H9 (cell line): ENCODE results near the gene DOCK10. TPM values are rescaled to one million over a fixed set of nuclear protein-coding genes. Genes with fewer than 3 reads are reported as not detected.

Source experiments
- DNase-seq: peaks from one replicate; pipeline ENCODE4 v3.0.0-alpha.2; 2017
- H2AFZ ChIP-seq: one replicate; pipeline ENCODE4 v1.6.1; 2013; ENCODE audit warnings: mild to moderate bottlenecking, low read length, control low read depth, moderate library complexity
- H2AK5ac ChIP-seq: 2 replicates; pipeline ENCODE4 v1.6.1; 2013; ENCODE audit warnings: low read length, control low read depth, mixed read lengths; ENCODE audit not compliant: insufficient read length
- H2BK120ac ChIP-seq: one replicate; pipeline ENCODE4 v1.6.1; 2013; ENCODE audit warnings: low read depth, mild to moderate bottlenecking, low read length, control low read depth, inconsistent platforms; ENCODE audit not compliant: poor library complexity, severe bottlenecking
- H2BK12ac ChIP-seq: 2 replicates; pipeline ENCODE4 v1.6.1; 2013; ENCODE audit warnings: low read length, control low read depth, mixed read lengths, low read depth; ENCODE audit not compliant: insufficient read length
- H2BK15ac ChIP-seq: 2 replicates; pipeline ENCODE4 v1.6.1; 2013; ENCODE audit warnings: low read depth, low read length, control low read depth
- H2BK20ac ChIP-seq: one replicate; pipeline ENCODE4 v1.6.1; 2013; ENCODE audit warnings: low read depth, mild to moderate bottlenecking, low read length, control low read depth, inconsistent platforms; ENCODE audit not compliant: poor library complexity, severe bottlenecking
- H2BK5ac ChIP-seq: 2 replicates; pipeline ENCODE4 v1.6.1; 2013; ENCODE audit warnings: low read length, control low read depth, mixed read lengths; ENCODE audit not compliant: insufficient read length
- H3K14ac ChIP-seq: 2 replicates; pipeline ENCODE4 v1.6.1; 2013; ENCODE audit warnings: low read length, control low read depth; ENCODE audit not compliant: insufficient read depth
- H3K18ac ChIP-seq: 2 replicates; pipeline ENCODE4 v1.6.1; 2013; ENCODE audit warnings: low read depth, mild to moderate bottlenecking, mixed read lengths, low read length, control low read depth; ENCODE audit not compliant: insufficient read length
- H3K23ac ChIP-seq: 2 replicates; pipeline ENCODE4 v1.6.1; 2013; ENCODE audit warnings: low read length, control low read depth, mixed read lengths, low read depth; ENCODE audit not compliant: insufficient read length
- H3K23me2 ChIP-seq: 2 replicates; pipeline ENCODE4 v1.6.1; 2013; ENCODE audit warnings: low read depth, mild to moderate bottlenecking, mixed read lengths, low read length, control low read depth; ENCODE audit not compliant: insufficient read length, poor library complexity, severe bottlenecking
- H3K27ac ChIP-seq: 2 replicates; pipeline ENCODE4 v1.5.1; 2013; ENCODE audit warnings: low read length, control low read depth, mixed read lengths, low read depth; ENCODE audit not compliant: insufficient read length
- H3K27me3 ChIP-seq: 2 replicates; pipeline ENCODE4 v1.6.1; 2013; ENCODE audit warnings: low read length, control low read depth, inconsistent platforms; ENCODE audit not compliant: insufficient read depth
- H3K4ac ChIP-seq: 2 replicates; pipeline ENCODE4 v1.6.1; 2013; ENCODE audit warnings: low read depth, mild to moderate bottlenecking, control low read depth, inconsistent platforms, low read length, moderate library complexity
- H3K4me1 ChIP-seq: 2 replicates; pipeline ENCODE4 v1.6.1; 2013; ENCODE audit warnings: low read length, control low read depth, inconsistent platforms; ENCODE audit not compliant: insufficient read depth
- H3K4me2 ChIP-seq: 2 replicates; pipeline ENCODE4 v1.6.1; 2013; ENCODE audit warnings: low read length, control low read depth, mixed read lengths; ENCODE audit not compliant: insufficient read length, insufficient read depth
- H3K56ac ChIP-seq: 2 replicates; pipeline ENCODE4 v1.6.1; 2013; ENCODE audit warnings: low read depth, mild to moderate bottlenecking, mixed read lengths, low read length, control low read depth; ENCODE audit not compliant: insufficient read length
- H3K79me1 ChIP-seq: 2 replicates; pipeline ENCODE4 v1.6.1; 2013; ENCODE audit warnings: low read depth, mild to moderate bottlenecking, moderate library complexity, low read length, control low read depth, inconsistent platforms; ENCODE audit not compliant: insufficient read depth, poor library complexity, severe bottlenecking
- H3K79me2 ChIP-seq: 2 replicates; pipeline ENCODE4 v1.6.1; 2013; ENCODE audit warnings: low read length, control low read depth, inconsistent platforms; ENCODE audit not compliant: insufficient read depth
- H3K9ac ChIP-seq: 2 replicates; pipeline ENCODE4 v1.6.1; 2013; ENCODE audit warnings: low read length, control low read depth, mixed read lengths; ENCODE audit not compliant: insufficient read length; ENCODE audit errors: extremely low read depth
- H3K9me3 ChIP-seq: one replicate; pipeline ENCODE4 v1.6.1; 2013; ENCODE audit warnings: low read depth, low read length, inconsistent platforms; ENCODE audit not compliant: control insufficient read depth
- H3T11ph ChIP-seq: one replicate; pipeline ENCODE4 v1.6.1; 2013; ENCODE audit warnings: mild to moderate bottlenecking, low read length, control low read depth, inconsistent platforms
- H4K20me1 ChIP-seq: one replicate; pipeline ENCODE4 v1.6.1; 2013; ENCODE audit not compliant: control insufficient read depth, insufficient read length, insufficient read depth
- H4K5ac ChIP-seq: 2 replicates; pipeline ENCODE4 v1.6.1; 2013; ENCODE audit warnings: low read depth, mild to moderate bottlenecking, mixed read lengths, low read length, control low read depth; ENCODE audit not compliant: insufficient read length
- H4K8ac ChIP-seq: replicated peaks from 2 replicates; pipeline ENCODE4 v1.6.1; 2013; ENCODE audit warnings: low read length, control low read depth, mixed read lengths, low read depth; ENCODE audit not compliant: insufficient read length
- H4K91ac ChIP-seq: 2 replicates; pipeline ENCODE4 v1.6.1; 2013; ENCODE audit warnings: low read depth, mild to moderate bottlenecking, moderate library complexity, mixed read lengths, low read length, control low read depth; ENCODE audit not compliant: insufficient read length
- H3K27ac Mint-ChIP-seq, 3 experiments: 2 replicates in 2 of 3; 3 replicates in 1 of 3; pipeline ENCODE4 v1.8.0; 2020 to 2021; ENCODE audit warnings: mixed read lengths in 3 of 3, mild to moderate bottlenecking in 1 of 3, moderate library complexity in 1 of 3
- H3K27me3 Mint-ChIP-seq: 2 replicates; pipeline ENCODE4 v1.8.0; 2021; ENCODE audit warnings: low read depth, mild to moderate bottlenecking, moderate library complexity, mixed read lengths
- H3K36me3 Mint-ChIP-seq, 3 experiments: 2 replicates in 2 of 3; 3 replicates in 1 of 3; pipeline ENCODE4 v1.8.0; 2020 to 2021; ENCODE audit warnings: low read depth in 3 of 3, mixed read lengths in 3 of 3; ENCODE audit not compliant: insufficient read depth in 1 of 3
- H3K4me1 Mint-ChIP-seq, 2 experiments: 2 replicates each; pipeline ENCODE4 v1.8.0; 2020; ENCODE audit warnings: mixed read lengths in 2 of 2
- H3K4me3 Mint-ChIP-seq, 2 experiments: 2 replicates in 1 of 2; 3 replicates in 1 of 2; pipeline ENCODE4 v1.8.0; 2020 to 2021; ENCODE audit warnings: mild to moderate bottlenecking in 2 of 2, mixed read lengths in 2 of 2, moderate library complexity in 1 of 2
- H3K9me3 Mint-ChIP-seq, 2 experiments: 2 replicates in 1 of 2; 3 replicates in 1 of 2; pipeline ENCODE4 v1.8.0; 2020; ENCODE audit warnings: mild to moderate bottlenecking in 2 of 2, mixed read lengths in 2 of 2, moderate library complexity in 1 of 2
- WGBS: extraction: QIAGEN DNeasy Blood & Tissue Kit; methylation state at CpG from one replicate; pipeline ENCODE4 v1.1.7; 2013; ENCODE audit warnings: missing lambda C conversion rate, low lambda C conversion rate, mixed read lengths; ENCODE audit not compliant: insufficient read length; ENCODE audit errors: extremely low coverage; 5-methylcytosine and 5-hydroxymethylcytosine counted together
- total RNA-seq: library from RNA; stranded (reverse); gene quantifications from 2 replicates; pipeline ENCODE4 v1.2.1, GENCODE V29; 2021
- TF ChIP-seq, protein P1 (sequence below): fragments of 200-600 bp; sonication (generic); conservative IDR thresholded peaks from 3 replicates; pipeline ENCODE4 v1.8.0; 2021; ENCODE audit warnings: antibody characterized with exemption, mild to moderate bottlenecking

DOCK10 gene
- total RNA-seq, 1 experiment from 2014 or later, result 0.79 TPM

DNA sequence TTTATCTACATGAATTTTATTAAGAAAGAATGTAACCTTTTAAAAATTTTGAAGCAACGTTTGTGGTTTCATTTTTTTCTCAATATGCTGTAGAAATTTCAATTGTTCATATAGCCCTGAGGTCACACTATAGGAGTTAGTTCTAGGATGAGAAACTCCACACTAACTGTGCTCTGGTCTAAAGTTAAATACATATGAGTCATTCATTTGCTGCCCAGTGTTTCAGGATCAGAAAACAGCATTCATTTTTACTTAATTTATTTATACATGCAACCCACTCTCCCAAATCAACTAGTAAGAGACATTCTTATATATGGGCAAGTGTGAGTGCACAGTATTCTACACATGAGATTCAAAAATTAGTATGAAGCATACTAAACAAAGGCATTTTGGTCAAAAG, 137.9 kb downstream of the DOCK10 start:
- Mint-ChIP-seq H3K36me3 (no peaks in the 10 kb centered on the region; a peak in 1 of 7 replicates), H3K4me3 (no peak overlapping the region), H3K27ac (no peak overlapping the region), H3K4me1 (peaks cover 0 to 7% of the 10 kb centered on the region in 2 experiments; a peak in 2 of 4 replicates), H3K9me3 (no peaks in the 10 kb centered on the region), H3K27me3 (no peaks in the 10 kb centered on the region)
- TF ChIP-seq, protein P1, sequence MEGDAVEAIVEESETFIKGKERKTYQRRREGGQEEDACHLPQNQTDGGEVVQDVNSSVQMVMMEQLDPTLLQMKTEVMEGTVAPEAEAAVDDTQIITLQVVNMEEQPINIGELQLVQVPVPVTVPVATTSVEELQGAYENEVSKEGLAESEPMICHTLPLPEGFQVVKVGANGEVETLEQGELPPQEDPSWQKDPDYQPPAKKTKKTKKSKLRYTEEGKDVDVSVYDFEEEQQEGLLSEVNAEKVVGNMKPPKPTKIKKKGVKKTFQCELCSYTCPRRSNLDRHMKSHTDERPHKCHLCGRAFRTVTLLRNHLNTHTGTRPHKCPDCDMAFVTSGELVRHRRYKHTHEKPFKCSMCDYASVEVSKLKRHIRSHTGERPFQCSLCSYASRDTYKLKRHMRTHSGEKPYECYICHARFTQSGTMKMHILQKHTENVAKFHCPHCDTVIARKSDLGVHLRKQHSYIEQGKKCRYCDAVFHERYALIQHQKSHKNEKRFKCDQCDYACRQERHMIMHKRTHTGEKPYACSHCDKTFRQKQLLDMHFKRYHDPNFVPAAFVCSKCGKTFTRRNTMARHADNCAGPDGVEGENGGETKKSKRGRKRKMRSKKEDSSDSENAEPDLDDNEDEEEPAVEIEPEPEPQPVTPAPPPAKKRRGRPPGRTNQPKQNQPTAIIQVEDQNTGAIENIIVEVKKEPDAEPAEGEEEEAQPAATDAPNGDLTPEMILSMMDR, result no peak
- H3K9me3 ChIP-seq, result no peaks in the 10 kb centered on the region
- H3K27ac ChIP-seq, result no peak overlapping the region
- H3K56ac ChIP-seq, result no peak overlapping the region
- H3K79me2 ChIP-seq, result no peaks in the 10 kb centered on the region
- no peak overlapping the region for H3K23ac ChIP-seq
- no peak overlapping the region for H3K4ac ChIP-seq
- H3K23me2 ChIP-seq, result no peaks in the 10 kb centered on the region
- no peak overlapping the region for H3K4me2 ChIP-seq
- H3T11ph ChIP-seq, result no peak overlapping the region
- no peak overlapping the region for H4K5ac ChIP-seq
- H3K18ac ChIP-seq, result no peak overlapping the region
- no peak overlapping the region for H2BK120ac ChIP-seq
- H2BK5ac ChIP-seq, result no peak overlapping the region
- no peak overlapping the region for H4K8ac ChIP-seq
- no peak overlapping the region for H4K91ac ChIP-seq
- H2BK12ac ChIP-seq, result no peak overlapping the region
- WGBS, result no CpG with 5 or more reads among the region's 1 CpG
- H3K14ac ChIP-seq, result no peak overlapping the region
- no peak overlapping the region for H2AK5ac ChIP-seq
- DNase-seq, result no peak
- no peaks in the 10 kb centered on the region for H4K20me1 ChIP-seq
- no peaks in the 10 kb centered on the region for H3K4me1 ChIP-seq
- no peaks in the 10 kb centered on the region for H3K79me1 ChIP-seq
- H2BK20ac ChIP-seq, result no peak overlapping the region
- H2BK15ac ChIP-seq, result no peak overlapping the region
- H3K27me3 ChIP-seq, result no peaks in the 10 kb centered on the region
- H2AFZ ChIP-seq, result no peak overlapping the region
- no peak overlapping the region for H3K9ac ChIP-seq
